WTC11 (cell line): ENCODE results near the gene TMEM120B. TPM values are rescaled to one million over a fixed set of nuclear protein-coding genes. Genes with fewer than 3 reads are reported as not detected.
"Not testable (repeated sequence)": the region's sequence is repeated elsewhere in the genome, so short reads cannot be mapped to it uniquely, and the experiment has no call there.

Experiments
- ATAC-seq: fragments of 200-7000 bp; cut with Tn5 transposase; 2 replicates; pipeline ENCODE4 v1.10.0; 2021; ENCODE audit warnings: mild to moderate bottlenecking, moderate library complexity
- CTCF ChIA-PET: fragments of 300-600 bp; sonication (Branson Sonifier 250); formaldehyde crosslinking; loops from one replicate; lab custom pipeline; 2021; ENCODE audit warnings: antibody characterized with exemption; lab: Charles Lee
- POLR2A ChIA-PET: fragments of 350-600 bp; sonication (Branson Sonifier 250); formaldehyde crosslinking; loops from one replicate; lab custom pipeline; 2021; ENCODE audit warnings: antibody characterized with exemption; lab: Charles Lee
- DNase-seq: peaks from one replicate; pipeline ENCODE4 v3.0.0; 2021; ENCODE audit warnings: low spot score
- H3K27ac Mint-ChIP-seq: 2 replicates; pipeline ENCODE4 v1.8.0; 2021; ENCODE audit warnings: mixed read lengths
- H3K27me3 Mint-ChIP-seq: 2 replicates; pipeline ENCODE4 v1.8.0; 2021; ENCODE audit warnings: low read depth, mild to moderate bottlenecking, moderate library complexity, mixed read lengths
- H3K36me3 Mint-ChIP-seq: 2 replicates; pipeline ENCODE4 v1.8.0; 2021; ENCODE audit warnings: mixed read lengths
- H3K4me1 Mint-ChIP-seq: 2 replicates; pipeline ENCODE4 v1.8.0; 2022; ENCODE audit warnings: mixed read lengths
- H3K4me3 Mint-ChIP-seq: 2 replicates; pipeline ENCODE4 v1.8.0; 2021; ENCODE audit warnings: mild to moderate bottlenecking, moderate library complexity, mixed read lengths
- H3K9me3 Mint-ChIP-seq: 2 replicates; pipeline ENCODE4 v1.8.0; 2021; ENCODE audit warnings: mixed read lengths
- ARID4B ChIP-seq: sonication (generic); formaldehyde crosslinking; IDR thresholded peaks from 2 replicates; pipeline ENCODE4 v1.8.0; 2023; ENCODE audit warnings: missing genetic modification reagents, mild to moderate bottlenecking, borderline replicate concordance
- ATF6 ChIP-seq: sonication (generic); formaldehyde crosslinking; IDR thresholded peaks from 2 replicates; pipeline ENCODE4 v1.8.1; 2023; ENCODE audit warnings: mild to moderate bottlenecking, missing genetic modification reagents
- E2F1 ChIP-seq: sonication (generic); formaldehyde crosslinking; IDR thresholded peaks from 2 replicates; pipeline ENCODE4 v1.8.0; 2022; ENCODE audit warnings: mild to moderate bottlenecking, missing genetic modification reagents
- ELF4 ChIP-seq: sonication (generic); formaldehyde crosslinking; IDR thresholded peaks from 2 replicates; pipeline ENCODE4 v1.8.1; 2022; ENCODE audit warnings: low read depth, mild to moderate bottlenecking, moderate library complexity, missing genetic modification reagents
- FOXK1 ChIP-seq: sonication (generic); formaldehyde crosslinking; IDR thresholded peaks from 2 replicates; pipeline ENCODE4 v1.8.0; 2022; ENCODE audit warnings: mild to moderate bottlenecking, moderate library complexity, missing genetic modification reagents
- GRHL2 ChIP-seq: fragments of 250-450 bp; sonication (Bioruptor Pico); IDR thresholded peaks from 2 replicates; pipeline ENCODE4 v1.8.0; 2022; ENCODE audit warnings: mild to moderate bottlenecking, moderate library complexity; ENCODE audit not compliant: insufficient replicate concordance, severe bottlenecking
- HMGA2 ChIP-seq: fragments of 250-450 bp; sonication (Bioruptor Pico); IDR thresholded peaks from 2 replicates; pipeline ENCODE4 v1.4.0; 2021; ENCODE audit warnings: mild to moderate bottlenecking, moderate library complexity
- KAT7 ChIP-seq: sonication (generic); formaldehyde crosslinking; IDR thresholded peaks from 2 replicates; pipeline ENCODE4 v1.8.1; 2023; ENCODE audit warnings: missing genetic modification reagents, mild to moderate bottlenecking, borderline replicate concordance
- MLX ChIP-seq: sonication (generic); formaldehyde crosslinking; IDR thresholded peaks from 2 replicates; pipeline ENCODE4 v1.8.1; 2023; ENCODE audit warnings: mild to moderate bottlenecking, missing genetic modification reagents, moderate library complexity
- MXD4 ChIP-seq: fragments of 250-450 bp; sonication (Bioruptor Pico); IDR thresholded peaks from 2 replicates; pipeline ENCODE4 v1.8.0; 2021; ENCODE audit warnings: mild to moderate bottlenecking, moderate library complexity, borderline replicate concordance
- SP1 ChIP-seq: sonication (generic); formaldehyde crosslinking; conservative IDR thresholded peaks from 2 replicates; pipeline ENCODE4 v1.8.1; 2022; ENCODE audit warnings: missing genetic modification reagents
- TP53 ChIP-seq: sonication (generic); formaldehyde crosslinking; IDR thresholded peaks from 2 replicates; pipeline ENCODE4 v1.8.1; 2023; ENCODE audit warnings: mild to moderate bottlenecking, missing genetic modification reagents
- USF1 ChIP-seq: sonication (generic); formaldehyde crosslinking; IDR thresholded peaks from 2 replicates; pipeline ENCODE4 v1.8.0; 2022; ENCODE audit warnings: mild to moderate bottlenecking, missing genetic modification reagents
- ZBTB21 ChIP-seq: sonication (generic); formaldehyde crosslinking; IDR thresholded peaks from 2 replicates; pipeline ENCODE4 v1.8.1; 2023; ENCODE audit warnings: mild to moderate bottlenecking, missing genetic modification reagents, borderline replicate concordance
- ZBTB43 ChIP-seq: sonication (generic); formaldehyde crosslinking; IDR thresholded peaks from 2 replicates; pipeline ENCODE4 v1.8.1; 2023; ENCODE audit warnings: mild to moderate bottlenecking, missing genetic modification reagents
- ZNF416 ChIP-seq: fragments of 250-450 bp; sonication (Bioruptor Pico); IDR thresholded peaks from 2 replicates; pipeline ENCODE4 v1.9.0; 2021; ENCODE audit warnings: mild to moderate bottlenecking, inconsistent platforms
- ZNF532 ChIP-seq: fragments of 250-450 bp; sonication (Bioruptor Pico); IDR thresholded peaks from 2 replicates; pipeline ENCODE4 v1.9.0; 2021; ENCODE audit warnings: mild to moderate bottlenecking, borderline replicate concordance
- ZNF671 ChIP-seq: fragments of 250-450 bp; sonication (Bioruptor Pico); IDR thresholded peaks from 2 replicates; pipeline ENCODE4 v1.8.0; 2021; ENCODE audit warnings: mild to moderate bottlenecking
- total RNA-seq: library from RNA; stranded (reverse); gene quantifications from 3 replicates; pipeline ENCODE4 v1.2.3, GENCODE V29; 2021

Gene TMEM120B
- total RNA-seq, 1 experiment from 2014 or later: 36.9 TPM

- ATAC-seq (no peak), DNase-seq (no peak)
- H3K27me3 Mint-ChIP-seq: peaks cover 14% of the 10 kb centered on the region
- H3K27ac Mint-ChIP-seq: no peak overlapping the region
- CTCF ChIA-PET: no interaction called here
- no peak overlapping the region for H3K4me3 Mint-ChIP-seq
- peaks cover 7% of the 10 kb centered on the region for H3K9me3 Mint-ChIP-seq
- POLR2A ChIA-PET: no interaction called here
- H3K36me3 Mint-ChIP-seq: no peaks in the 10 kb centered on the region
- H3K4me1 Mint-ChIP-seq: peaks cover 5% of the 10 kb centered on the region
- TF ChIP-seq ARID4B: no peak
- no peak for TF ChIP-seq SP1 (CRISPR knock-in tag)
- no peak for TF ChIP-seq ZBTB21 (CRISPR knock-in tag)
- no peak for TF ChIP-seq HMGA2 (CRISPR knock-in tag)
- no peak for TF ChIP-seq ZNF671 (CRISPR knock-in tag)
- no peak for TF ChIP-seq TP53 (CRISPR knock-in tag)
- no peak for TF ChIP-seq KAT7
- no peak for TF ChIP-seq USF1 (CRISPR knock-in tag)
- no peak for TF ChIP-seq E2F1 (CRISPR knock-in tag)
- no peak for TF ChIP-seq MLX (CRISPR knock-in tag)
- no peak for TF ChIP-seq GRHL2
- no peak for TF ChIP-seq ZBTB43 (CRISPR knock-in tag)
- TF ChIP-seq FOXK1: no peak
- TF ChIP-seq ZNF416 (CRISPR knock-in tag): no peak
- TF ChIP-seq ELF4 (CRISPR knock-in tag): no peak
- no peak for TF ChIP-seq MXD4
- no peak for TF ChIP-seq ZNF532
- no peak for TF ChIP-seq ATF6 (CRISPR knock-in tag)
Observed at GRCh38 chr12:121708313-121709063, 4.1 kb upstream of the TMEM120B start.

GRCh38 chr12:121709064-121709424 is 3.5 kb upstream of the TMEM120B start:
- Mint-ChIP-seq H3K4me1 (peaks cover 10% of the 10 kb centered on the region), H3K27me3 (peaks cover 14% of the 10 kb centered on the region)
- POLR2A ChIA-PET, H3K9me3 Mint-ChIP-seq, H3K36me3 Mint-ChIP-seq, H3K4me3 Mint-ChIP-seq, CTCF ChIA-PET, ATAC-seq, H3K27ac Mint-ChIP-seq, DNase-seq: not testable (repeated sequence)
